ENCODE data around the gene GNL3.

DNA sequence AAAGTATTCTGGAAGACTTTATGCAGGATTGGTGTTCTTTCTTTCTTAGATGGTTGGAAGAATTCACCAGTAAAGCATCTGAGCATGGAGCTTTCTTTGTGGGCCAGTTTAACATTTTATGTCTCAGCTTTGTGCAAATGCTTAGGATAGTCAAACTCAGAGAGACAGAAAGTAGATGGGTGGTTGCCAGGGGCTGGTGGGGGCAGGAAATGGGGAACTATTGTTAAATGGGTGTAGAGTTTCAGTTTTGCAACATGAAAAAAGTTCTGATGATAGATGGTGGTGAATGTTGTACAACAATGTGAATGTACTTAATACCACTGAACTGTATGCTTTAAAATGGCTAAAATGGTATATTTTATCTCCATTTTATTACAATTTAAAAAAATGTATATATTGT, 44.8 kb downstream of the GNL3 start:
- TF ChIP-seq, protein P1, sequence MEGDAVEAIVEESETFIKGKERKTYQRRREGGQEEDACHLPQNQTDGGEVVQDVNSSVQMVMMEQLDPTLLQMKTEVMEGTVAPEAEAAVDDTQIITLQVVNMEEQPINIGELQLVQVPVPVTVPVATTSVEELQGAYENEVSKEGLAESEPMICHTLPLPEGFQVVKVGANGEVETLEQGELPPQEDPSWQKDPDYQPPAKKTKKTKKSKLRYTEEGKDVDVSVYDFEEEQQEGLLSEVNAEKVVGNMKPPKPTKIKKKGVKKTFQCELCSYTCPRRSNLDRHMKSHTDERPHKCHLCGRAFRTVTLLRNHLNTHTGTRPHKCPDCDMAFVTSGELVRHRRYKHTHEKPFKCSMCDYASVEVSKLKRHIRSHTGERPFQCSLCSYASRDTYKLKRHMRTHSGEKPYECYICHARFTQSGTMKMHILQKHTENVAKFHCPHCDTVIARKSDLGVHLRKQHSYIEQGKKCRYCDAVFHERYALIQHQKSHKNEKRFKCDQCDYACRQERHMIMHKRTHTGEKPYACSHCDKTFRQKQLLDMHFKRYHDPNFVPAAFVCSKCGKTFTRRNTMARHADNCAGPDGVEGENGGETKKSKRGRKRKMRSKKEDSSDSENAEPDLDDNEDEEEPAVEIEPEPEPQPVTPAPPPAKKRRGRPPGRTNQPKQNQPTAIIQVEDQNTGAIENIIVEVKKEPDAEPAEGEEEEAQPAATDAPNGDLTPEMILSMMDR (IDR thresholded peaks at IDR 0.05; ENCODE audit: low read depth, low read length) = no peak
- TF ChIP-seq EZH2phosphoT487 (IDR thresholded peaks at IDR 0.05; ENCODE audit: low read depth) = no peak
